Thyroid gland (tissue), 4 donors: ENCODE measurements around the gene KRT31. TPM values are rescaled to one million over a fixed set of nuclear protein-coding genes. Genes with fewer than 3 reads are reported as not detected.

Experiments
- DNase-seq, 2 donors: peaks; one replicate each; pipeline ENCODE4 v3.0.0-alpha.2; 2019
- H3K27ac ChIP-seq, 3 donors: fragments of 200-600 bp; sonication (generic); 1 replicate in 2 of 3; 2 replicates in 1 of 3; pipeline ENCODE4 v1.5.1; 2016 to 2019; ENCODE audit warnings: mild to moderate bottlenecking in 1 of 3, moderate library complexity in 1 of 3
- H3K27me3 ChIP-seq: fragments of 200-600 bp; sonication (generic); one replicate; pipeline ENCODE4 v1.5.1; 2019
- H3K36me3 ChIP-seq, 2 donors: fragments of 200-600 bp; sonication (generic); one replicate each; pipeline ENCODE4 v1.5.1; 2016 to 2019
- H3K4me1 ChIP-seq, 2 donors: fragments of 200-600 bp; sonication (generic); one replicate each; pipeline ENCODE4 v1.5.1; 2017 to 2019
- H3K4me3 ChIP-seq, 3 donors: fragments of 200-600 bp; sonication (generic); replicated peaks in 1 of 3; 1 replicate in 2 of 3; 2 replicates in 1 of 3; pipeline ENCODE4 v1.5.1; 2016; ENCODE audit warnings: mild to moderate bottlenecking in 1 of 3
- H3K9me3 ChIP-seq: fragments of 200-600 bp; sonication (generic); one replicate; pipeline ENCODE4 v1.5.1; 2017
- POLR2A ChIP-seq, 2 donors: fragments of 450-650 bp; IDR thresholded peaks; one replicate each; pipeline ENCODE4 v1.6.1; 2017; ENCODE audit warnings: antibody characterized with exemption in 2 of 2, mild to moderate bottlenecking in 2 of 2, moderate library complexity in 1 of 2
- WGBS, 2 donors: methylation state at CpG; one replicate each; pipeline ENCODE4 v1.1.5; 2017; 5-methylcytosine and 5-hydroxymethylcytosine counted together
- intact Hi-C: fragments of 100-400 bp; cut with DNase I; formaldehyde crosslinking; loops from one replicate; pipeline ENCODE4 v1.15.1; 2023
- total RNA-seq, 4 donors: library from RNA; depleted of rRNA; stranded (reverse); fragments of >200 nt; gene quantifications; one replicate each; pipeline ENCODE4 v1.2.3, GENCODE V29; 2016
- TF ChIP-seq, protein P1 (sequence below), 6 experiments: fragments of 200-600 bp in 3 of 6; fragments of 450-650 bp in 3 of 6; sonication (generic) in 3 of 6; IDR thresholded peaks; one replicate each; pipeline ENCODE4 v1.5.1; 2016 to 2019; ENCODE audit warnings: antibody characterized with exemption in 6 of 6, mild to moderate bottlenecking in 2 of 6, inconsistent platforms in 1 of 6, moderate library complexity in 1 of 6

Gene KRT31
- total RNA-seq, 4 donors from 2014 or later = not detected

GRCh38 chr17:41421617-41422016, 24.2 kb upstream of the KRT31 start:
- WGBS, 2 donors = 80 to 97% methylated on average over 4 of the region's 4 CpGs
- Histone ChIP-seq H3K4me1 (peaks cover 0 to 3% of the 10 kb centered on the region in 2 donors), H3K36me3 (no peaks in the 10 kb centered on the region), H3K9me3 (no peaks in the 10 kb centered on the region), H3K27me3 (no peaks in the 10 kb centered on the region), H3K4me3 (no peak overlapping the region), H3K27ac (no peak overlapping the region)
- TF ChIP-seq, protein P1, sequence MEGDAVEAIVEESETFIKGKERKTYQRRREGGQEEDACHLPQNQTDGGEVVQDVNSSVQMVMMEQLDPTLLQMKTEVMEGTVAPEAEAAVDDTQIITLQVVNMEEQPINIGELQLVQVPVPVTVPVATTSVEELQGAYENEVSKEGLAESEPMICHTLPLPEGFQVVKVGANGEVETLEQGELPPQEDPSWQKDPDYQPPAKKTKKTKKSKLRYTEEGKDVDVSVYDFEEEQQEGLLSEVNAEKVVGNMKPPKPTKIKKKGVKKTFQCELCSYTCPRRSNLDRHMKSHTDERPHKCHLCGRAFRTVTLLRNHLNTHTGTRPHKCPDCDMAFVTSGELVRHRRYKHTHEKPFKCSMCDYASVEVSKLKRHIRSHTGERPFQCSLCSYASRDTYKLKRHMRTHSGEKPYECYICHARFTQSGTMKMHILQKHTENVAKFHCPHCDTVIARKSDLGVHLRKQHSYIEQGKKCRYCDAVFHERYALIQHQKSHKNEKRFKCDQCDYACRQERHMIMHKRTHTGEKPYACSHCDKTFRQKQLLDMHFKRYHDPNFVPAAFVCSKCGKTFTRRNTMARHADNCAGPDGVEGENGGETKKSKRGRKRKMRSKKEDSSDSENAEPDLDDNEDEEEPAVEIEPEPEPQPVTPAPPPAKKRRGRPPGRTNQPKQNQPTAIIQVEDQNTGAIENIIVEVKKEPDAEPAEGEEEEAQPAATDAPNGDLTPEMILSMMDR (IDR thresholded peaks at IDR 0.05) = no peak
- TF ChIP-seq POLR2A (IDR thresholded peaks at IDR 0.05) = no peak
- no peak for DNase-seq
- intact Hi-C loops = no loop called here

GRCh38 chr17:41421116-41421515, 23.7 kb upstream of the KRT31 start:
- DNase-seq = no peak
- Histone ChIP-seq H3K36me3 (no peaks in the 10 kb centered on the region), H3K27ac (no peak overlapping the region), H3K4me3 (no peak overlapping the region), H3K27me3 (no peaks in the 10 kb centered on the region), H3K9me3 (no peaks in the 10 kb centered on the region), H3K4me1 (peaks cover 0 to 8% of the 10 kb centered on the region in 2 donors)
- TF ChIP-seq POLR2A (IDR thresholded peaks at IDR 0.05) = no peak
- TF ChIP-seq, protein P1 (IDR thresholded peaks at IDR 0.05) = no peak
- intact Hi-C loops = no loop called here
- whole genome bisulfite sequencing, 2 donors = 81 to 84% methylated on average over 9 of the region's 9 CpGs

DNA sequence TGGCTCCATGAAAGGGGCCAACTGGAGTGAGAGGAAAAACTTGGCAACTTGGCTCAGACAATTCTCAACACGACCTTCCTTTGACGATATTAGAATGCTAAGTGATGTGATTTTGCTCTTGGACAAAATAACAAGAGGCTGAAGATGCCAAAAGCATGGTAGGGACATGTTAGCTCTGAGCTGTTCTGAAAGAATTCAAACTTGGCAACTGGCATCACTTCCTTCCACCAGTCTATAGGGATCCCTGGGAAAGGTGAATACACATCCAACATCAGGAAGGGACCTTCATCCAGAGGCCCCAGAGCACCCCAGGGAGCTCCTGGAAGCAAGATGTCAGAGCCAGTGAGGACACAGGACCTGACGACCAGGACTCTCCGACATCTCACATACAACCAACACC, 22.7 kb upstream of the KRT31 start:
- Histone ChIP-seq H3K9me3 (no peaks in the 10 kb centered on the region), H3K27me3 (no peaks in the 10 kb centered on the region), H3K4me3 (no peak overlapping the region), H3K4me1 (peaks cover 0 to 14% of the 10 kb centered on the region in 2 donors), H3K36me3 (no peaks in the 10 kb centered on the region), H3K27ac (no peak overlapping the region)
- WGBS, 2 donors = 67 to 81% methylated on average over 4 of the region's 4 CpGs
- intact Hi-C loops = no loop called here
- TF ChIP-seq, protein P1 (IDR thresholded peaks at IDR 0.05) = no peak
- no peak for TF ChIP-seq POLR2A (IDR thresholded peaks at IDR 0.05)
- DNase-seq = no peak

DNA sequence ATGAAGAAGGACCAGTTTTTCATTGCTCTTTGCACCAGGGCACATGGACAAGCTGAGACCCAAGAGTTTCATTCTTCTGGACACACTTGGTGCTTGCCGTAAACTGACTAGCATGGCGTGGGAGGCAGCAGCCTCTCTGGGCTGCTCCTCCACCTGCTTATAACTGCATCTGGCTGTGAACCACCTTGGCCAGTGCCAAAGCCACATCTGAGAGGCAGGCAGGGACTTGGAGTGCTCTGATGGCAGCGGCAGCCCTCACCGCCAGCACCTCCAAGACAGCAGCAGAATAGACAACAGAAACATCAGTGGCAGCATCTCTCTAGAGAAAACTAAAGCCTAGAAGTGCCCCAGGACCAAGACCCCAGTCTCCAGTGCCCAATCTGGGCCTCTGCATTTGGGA, 22.3 kb upstream of the KRT31 start:
- no peaks in the 10 kb centered on the region for H3K27me3 ChIP-seq
- DNase-seq = no peak
- H3K27ac ChIP-seq = no peak overlapping the region
- H3K4me1 ChIP-seq = peaks cover 0 to 14% of the 10 kb centered on the region in 2 donors
- no peaks in the 10 kb centered on the region for H3K9me3 ChIP-seq
- intact Hi-C loops = no loop called here
- 62 to 98% methylated on average over 4 of the region's 4 CpGs for WGBS, 2 donors
- no peaks in the 10 kb centered on the region for H3K36me3 ChIP-seq
- TF ChIP-seq, protein P1 (IDR thresholded peaks at IDR 0.05) = no peak
- no peak for TF ChIP-seq POLR2A (IDR thresholded peaks at IDR 0.05)
- H3K4me3 ChIP-seq = no peak overlapping the region

DNA sequence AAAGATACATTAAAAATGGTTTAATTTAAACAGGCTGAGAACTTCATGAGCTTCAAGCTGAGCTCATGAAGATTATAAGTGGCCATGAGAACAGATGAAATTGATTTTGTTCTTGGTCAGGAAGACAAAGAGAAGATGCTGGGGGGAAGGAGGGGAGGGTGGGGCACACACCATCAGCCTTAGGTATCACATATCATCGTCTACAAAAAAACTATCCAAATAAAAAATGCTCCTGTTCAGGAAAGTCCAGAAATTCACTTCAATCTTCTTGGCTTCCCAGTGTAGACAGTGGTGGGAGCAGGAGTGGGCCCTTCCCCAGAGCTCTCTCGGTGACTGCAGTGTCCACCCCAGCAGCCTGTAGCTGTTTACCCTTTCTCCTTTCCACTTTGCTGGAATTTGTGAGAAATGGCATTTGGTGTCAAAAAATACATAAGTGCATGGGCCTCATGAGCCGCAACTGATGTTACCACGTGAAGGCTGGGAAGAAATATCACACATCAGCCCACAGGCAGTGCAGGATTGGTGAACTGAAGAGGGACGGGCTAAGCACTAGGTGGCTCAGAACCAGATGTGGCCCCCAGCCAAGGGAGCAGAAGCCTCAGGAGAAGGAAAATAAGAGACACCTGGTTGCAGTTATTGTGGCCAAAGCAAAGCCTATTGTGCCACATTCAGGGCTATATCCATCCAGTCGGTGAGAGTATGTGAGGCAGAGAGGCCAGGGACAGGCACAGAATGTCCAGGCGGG, 20.9 kb upstream of the KRT31 start:
- Histone ChIP-seq H3K36me3 (no peaks in the 10 kb centered on the region), H3K27ac (no peak overlapping the region), H3K4me3 (no peak overlapping the region), H3K4me1 (peaks cover 0 to 14% of the 10 kb centered on the region in 2 donors), H3K27me3 (no peaks in the 10 kb centered on the region), H3K9me3 (no peaks in the 10 kb centered on the region)
- intact Hi-C loops = no loop called here
- TF ChIP-seq, protein P1 (IDR thresholded peaks at IDR 0.05) = no peak
- TF ChIP-seq POLR2A (IDR thresholded peaks at IDR 0.05) = no peak
- WGBS, 2 donors = 86 to 96% methylated on average over 7 of the region's 7 CpGs
- no peak for DNase-seq
